SK-N-MC (cell line): ENCODE results near the gene LRRC36.

Experiments
- DNase-seq: peaks from one replicate; pipeline ENCODE4 v3.0.0-alpha.2; 2011; ENCODE audit warnings: low read depth, low spot score
- H3K27ac ChIP-seq: fragments of 200-600 bp; sonication (generic); 2 replicates; pipeline ENCODE4 v1.5.1; 2016; ENCODE audit warnings: mixed run types
- H3K36me3 ChIP-seq: fragments of 200-600 bp; sonication (generic); 2 replicates; pipeline ENCODE4 v1.6.1; 2017; ENCODE audit warnings: antibody characterized with exemption, low read length, mixed read lengths; ENCODE audit not compliant: insufficient read depth
- H3K4me3 ChIP-seq: fragments of 200-600 bp; sonication (generic); 2 replicates; pipeline ENCODE4 v1.5.1; 2016
- H3K9ac ChIP-seq: fragments of 200-600 bp; sonication (generic); 2 replicates; pipeline ENCODE4 v1.8.0; 2017; ENCODE audit warnings: mixed run types, mixed read lengths; ENCODE audit not compliant: insufficient read length
- H3K9me3 ChIP-seq: fragments of 200-600 bp; sonication (generic); 2 replicates; pipeline ENCODE4 v1.6.1; 2017; ENCODE audit warnings: low read depth, mild to moderate bottlenecking, antibody characterized with exemption, low read length, moderate library complexity, mixed read lengths
- EZH2 ChIP-seq: fragments of 200-600 bp; sonication (generic); IDR thresholded peaks from one replicate; pipeline ENCODE4 v1.6.1; 2017; ENCODE audit warnings: antibody characterized with exemption
- FOXP2 ChIP-seq: optimal IDR thresholded peaks from 2 replicates; pipeline ENCODE3; 2011; ENCODE audit warnings: mild to moderate bottlenecking, moderate library complexity; ENCODE audit not compliant: insufficient read depth; ENCODE audit errors: extremely low read length, control extremely low read depth
- POLR2AphosphoS5 ChIP-seq: IDR thresholded peaks from 2 replicates; pipeline ENCODE4 v1.6.1; 2012; ENCODE audit warnings: mild to moderate bottlenecking, low read depth, low read length, borderline replicate concordance

LRRC36 gene

DNA sequence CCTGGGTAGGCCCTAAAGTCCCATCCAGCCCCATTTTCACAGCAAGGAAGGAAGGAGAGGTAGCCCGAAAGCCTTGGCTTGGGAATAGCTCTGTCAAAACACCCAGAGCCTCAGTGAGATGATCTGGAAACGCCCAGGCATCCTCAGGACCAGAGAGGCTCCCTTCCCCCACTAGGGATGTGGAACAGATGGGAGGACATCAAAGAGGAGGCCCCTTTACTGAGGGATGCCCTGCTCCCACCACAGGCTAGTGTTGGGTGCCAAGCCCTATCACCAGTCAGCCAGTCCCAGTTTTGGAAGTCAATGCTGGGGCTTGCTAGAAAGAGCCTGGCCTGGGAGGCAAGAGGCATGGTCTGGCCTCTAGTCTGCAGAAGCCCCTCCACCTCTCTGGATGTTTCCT is 62.0 kb downstream of the LRRC36 start:
- Histone ChIP-seq H3K27ac (no peak overlapping the region), H3K9ac (no peak overlapping the region), H3K36me3 (no peaks in the 10 kb centered on the region), H3K4me3 (no peak overlapping the region), H3K9me3 (no peaks in the 10 kb centered on the region)
- TF ChIP-seq EZH2 = no peak
- TF ChIP-seq POLR2AphosphoS5 = no peak
- TF ChIP-seq FOXP2 = no peak
- no peak for DNase-seq

- H3K9me3 ChIP-seq = no peaks in the 10 kb centered on the region
- no peaks in the 10 kb centered on the region for H3K36me3 ChIP-seq
- TF ChIP-seq POLR2AphosphoS5 = no peak
- no peak for TF ChIP-seq EZH2
- TF ChIP-seq FOXP2 = no peak
- DNase-seq = no peak
- H3K9ac ChIP-seq = no peak overlapping the region
- H3K4me3 ChIP-seq = no peak overlapping the region
- H3K27ac ChIP-seq = no peak overlapping the region
Observed at GRCh38 chr16:67389911-67390815, 63.5 kb downstream of the LRRC36 start.

DNA sequence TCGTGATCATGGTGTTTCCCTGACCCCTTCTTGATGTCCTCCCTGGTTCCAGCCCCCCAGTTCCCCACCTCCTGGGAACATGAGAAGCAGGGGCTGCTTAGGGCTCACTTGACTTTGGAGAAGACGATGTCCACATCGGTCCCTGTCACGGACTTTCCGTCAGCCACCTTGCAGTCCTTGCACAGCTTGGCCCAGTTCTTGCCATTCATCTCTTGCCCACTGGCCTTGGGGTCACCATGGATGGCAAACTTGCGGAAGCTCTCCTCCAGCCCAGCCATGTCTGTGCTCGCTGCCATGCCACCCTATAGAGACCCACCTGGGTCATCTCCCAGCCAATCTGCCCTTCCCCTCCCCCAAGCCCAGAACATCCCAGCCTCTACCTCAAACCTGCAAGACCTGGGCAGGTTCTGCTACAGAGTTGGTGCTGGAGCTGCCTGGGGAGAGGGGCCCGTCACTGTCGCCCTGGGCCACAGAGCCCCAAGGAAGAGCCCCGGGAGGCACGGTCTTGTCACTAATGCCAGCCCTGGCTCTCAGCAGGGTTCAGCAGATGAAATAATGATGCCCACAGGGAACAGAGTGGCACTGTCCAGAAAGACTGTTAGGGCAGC is 64.3 kb downstream of the LRRC36 start:
- Histone ChIP-seq H3K9ac (no peak overlapping the region), H3K4me3 (no peak overlapping the region), H3K9me3 (no peaks in the 10 kb centered on the region), H3K27ac (no peak overlapping the region), H3K36me3 (no peaks in the 10 kb centered on the region)
- no peak for DNase-seq
- TF ChIP-seq FOXP2 = no peak
- TF ChIP-seq POLR2AphosphoS5 = no peak
- TF ChIP-seq EZH2 = no peak

GRCh38 chr16:67391424-67392300 is 65.0 kb downstream of the LRRC36 start:
- no peak for TF ChIP-seq POLR2AphosphoS5
- Histone ChIP-seq H3K9ac (no peak overlapping the region), H3K4me3 (no peak overlapping the region), H3K27ac (no peak overlapping the region), H3K9me3 (no peaks in the 10 kb centered on the region), H3K36me3 (no peaks in the 10 kb centered on the region)
- DNase-seq = no peak

- Histone ChIP-seq H3K9ac (no peak overlapping the region), H3K27ac (no peak overlapping the region), H3K4me3 (no peak overlapping the region), H3K9me3 (no peaks in the 10 kb centered on the region), H3K36me3 (no peaks in the 10 kb centered on the region)
- no peak for DNase-seq
- TF ChIP-seq FOXP2 (no peak), EZH2 (no peak), POLR2AphosphoS5 (no peak)
Observed at GRCh38 chr16:67392301-67393059, 65.9 kb downstream of the LRRC36 start.

DNA sequence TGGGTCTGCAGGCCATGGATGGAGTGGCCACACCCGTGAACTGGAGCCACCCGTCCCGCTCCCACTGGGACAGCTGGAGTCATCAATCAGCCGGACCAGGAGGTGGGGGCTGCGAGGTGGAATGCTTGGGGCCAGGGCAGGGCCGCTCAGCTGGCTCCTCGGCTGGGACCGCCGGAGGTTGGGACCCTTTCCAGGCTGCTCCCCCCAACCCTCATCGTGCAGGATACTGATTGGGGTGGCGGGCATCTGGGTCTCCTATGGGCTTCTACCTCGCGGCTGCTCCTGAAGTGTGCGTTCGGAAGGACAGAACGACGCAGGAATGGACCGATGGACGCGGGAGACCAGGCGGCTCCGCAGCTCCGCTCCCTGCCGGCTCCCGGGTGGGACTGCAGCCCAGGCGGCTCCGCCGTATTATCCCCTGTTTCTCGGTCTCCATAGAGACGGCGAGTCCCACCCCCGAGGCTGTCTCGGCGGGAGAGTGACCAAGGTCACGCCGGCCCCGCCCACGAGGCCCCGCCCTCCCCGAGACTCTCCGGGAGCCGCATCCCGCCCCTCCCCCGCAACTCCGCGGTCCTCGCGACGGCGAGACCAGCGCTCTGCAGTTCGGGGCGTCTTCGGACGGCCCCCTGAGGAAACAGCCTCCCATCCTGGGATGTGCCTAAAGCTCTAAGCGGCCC is 66.6 kb downstream of the LRRC36 start, which contains the start of gene TPPP3:
Gene TPPP3, minus strand, starts transcription at position 388 of the 677 bp plus-strand sequence. CDS start 2,387 bp downstream, outside the sequence.
- H3K9ac ChIP-seq = no peak within 1 kb of the TSS
- TF ChIP-seq EZH2 (no peak), POLR2AphosphoS5 (no peak), FOXP2 (no peak)
- no peaks in the 10 kb centered on the region for H3K36me3 ChIP-seq
- H3K9me3 ChIP-seq = no peaks in the 10 kb centered on the region
- no peak for DNase-seq
- H3K27ac ChIP-seq = no peak within 1 kb of the TSS
- no peak within 1 kb of the TSS; the same call in 1 of the 2 replicates for H3K4me3 ChIP-seq

DNA sequence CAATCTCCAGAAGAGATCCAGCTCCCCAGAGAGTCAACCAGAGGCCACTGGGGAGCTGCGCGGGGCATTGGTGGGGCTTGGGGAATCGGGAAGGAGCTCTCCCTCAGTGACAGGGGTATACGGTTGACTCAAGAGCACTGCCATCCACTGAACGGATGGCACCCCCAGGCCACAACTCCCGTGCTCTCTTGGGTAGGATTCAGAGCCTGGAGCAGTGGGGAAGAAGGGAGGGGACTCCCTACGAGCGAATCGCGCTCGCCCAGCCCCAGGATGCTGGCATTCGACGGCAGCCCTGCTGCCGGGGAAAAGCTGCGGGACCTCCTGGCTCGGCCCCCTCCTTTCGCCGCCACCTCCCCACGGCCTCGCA is 67.2 kb downstream of the LRRC36 start:
- TF ChIP-seq POLR2AphosphoS5 (no peak), EZH2 (no peak), FOXP2 (no peak)
- Histone ChIP-seq H3K4me3 (no peak overlapping the region; the same call in 1 of the 2 replicates), H3K27ac (no peak overlapping the region), H3K36me3 (no peaks in the 10 kb centered on the region), H3K9ac (no peak overlapping the region), H3K9me3 (no peaks in the 10 kb centered on the region)
- no peak for DNase-seq
